ENCODE data around the gene KDM5C.

- TF ChIP-seq HBP1 (CRISPR knock-in tag; IDR thresholded peaks at IDR 0.05), result no peak
- TF ChIP-seq PHF8 (IDR thresholded peaks at IDR 0.05; ENCODE audit: borderline replicate concordance, low read length), result no peak
- no peak for TF ChIP-seq THRB (CRISPR knock-in tag; conservative IDR thresholded peaks at IDR 0.05)
- no peak for TF ChIP-seq ZNF318 (IDR thresholded peaks at IDR 0.05; ENCODE audit: borderline replicate concordance in 1 of 2, low read depth in 1 of 2)
- no peak for TF ChIP-seq NR2C1 (IDR thresholded peaks at IDR 0.05)
- TF ChIP-seq NR2C1 (tag; IDR thresholded peaks at IDR 0.05), result no peak
- no peak for TF ChIP-seq ATF3 (IDR thresholded peaks at IDR 0.05)
- no peak for TF ChIP-seq ATF3 (CRISPR knock-in tag; conservative IDR thresholded peaks at IDR 0.05)
- TF ChIP-seq CHCHD3 (CRISPR knock-in tag; IDR thresholded peaks at IDR 0.05), result no peak
- no peak for TF ChIP-seq ZBTB17 (CRISPR knock-in tag; IDR thresholded peaks at IDR 0.05)
- TF ChIP-seq TSHZ1 (CRISPR knock-in tag; IDR thresholded peaks at IDR 0.05), result no peak
- TF ChIP-seq TRIM28 (IDR thresholded peaks at IDR 0.05), result no peak
- no peak for TF ChIP-seq CTCF (IDR thresholded peaks at IDR 0.05 in 2 of 3, conservative IDR thresholded peaks at IDR 0.05 in 1 of 3; ENCODE audit: insufficient read depth in 2 of 3, low read depth in 1 of 3, low read length in 3 of 3)
Measured at GRCh38 chrX:53188763-53189162, 36.2 kb downstream of the KDM5C start.
